Heart right ventricle (tissue), 16 donors: Measurements from ENCODE around the gene PSORS1C1. TPM values are rescaled to one million over a fixed set of nuclear protein-coding genes. Genes with fewer than 3 reads are reported as not detected.

ENCODE experiments used
- ATAC-seq, 8 donors: fragments of 200-7000 bp; cut with Tn5 transposase; one replicate each; pipeline ENCODE4 v1.9.1; 2020; ENCODE audit warnings: mild to moderate bottlenecking in 8 of 8, moderate library complexity in 8 of 8, moderate number of reproducible peaks in 1 of 8
- DNase-seq, 2 donors: peaks; one replicate each; pipeline ENCODE4 v3.0.0-alpha.2; 2020
- H3K27ac ChIP-seq, 10 donors: fragments of 200-600 bp; sonication (generic) in 2 of 10; one replicate each; pipeline versions ENCODE4 v1.5.0 to v1.8.0; 2020 to 2022; ENCODE audit warnings: mild to moderate bottlenecking in 3 of 10
- H3K27me3 ChIP-seq, 7 donors: fragments of 200-600 bp; one replicate each; pipeline ENCODE4 v1.8.0; 2021 to 2022; ENCODE audit warnings: mild to moderate bottlenecking in 2 of 7
- H3K36me3 ChIP-seq, 9 donors: fragments of 200-600 bp; sonication (generic) in 1 of 9; one replicate each; pipeline versions ENCODE4 v1.5.0 to v1.8.0; 2020 to 2022; ENCODE audit warnings: mild to moderate bottlenecking in 2 of 9
- H3K4me1 ChIP-seq, 9 donors: fragments of 200-600 bp; sonication (generic) in 1 of 9; one replicate each; pipeline versions ENCODE4 v1.5.0 to v1.8.0; 2020 to 2022; ENCODE audit warnings: mild to moderate bottlenecking in 4 of 9
- H3K4me3 ChIP-seq, 10 donors: fragments of 200-600 bp; sonication (generic) in 2 of 10; one replicate each; pipeline versions ENCODE4 v1.5.0 to v1.8.0; 2020 to 2022; ENCODE audit warnings: mild to moderate bottlenecking in 7 of 10, moderate library complexity in 2 of 10
- H3K9me3 ChIP-seq, 11 donors: fragments of 200-600 bp in 10 of 11; sonication (generic) in 2 of 11; one replicate each; pipeline versions ENCODE4 v1.5.0 to v1.8.0; 2013 to 2022; ENCODE audit warnings: mild to moderate bottlenecking in 2 of 11, control low read depth in 1 of 11, moderate library complexity in 1 of 11
- CTCF ChIP-seq, 9 donors: fragments of 200-600 bp; sonication (generic) in 2 of 9; IDR thresholded peaks; one replicate each; pipeline versions ENCODE4 v1.5.0 to v1.8.0; 2021 to 2022; ENCODE audit warnings: antibody characterized with exemption in 9 of 9, mild to moderate bottlenecking in 5 of 9, moderate library complexity in 1 of 9
- WGBS, 2 donors: extraction: QIAGEN DNeasy Blood & Tissue Kit; methylation state at CpG; one replicate each; pipeline ENCODE4 v1.1.7; 2013; ENCODE audit warnings: inconsistent platforms in 1 of 2; 5-methylcytosine and 5-hydroxymethylcytosine counted together
- intact Hi-C, 10 donors: fragments of 100-400 bp; cut with DNase I; formaldehyde crosslinking; loops; one replicate each; pipeline versions ENCODE4 v1.11.1 to v1.14.2; 2022
- polyA plus RNA-seq, 2 donors: library from polyadenylated mRNA; stranded (reverse); fragments of 200-250 nt; gene quantifications; one replicate each; pipeline ENCODE4 v1.2.3, GENCODE V29; 2013
- total RNA-seq, 10 donors: library from RNA; stranded (reverse); fragmentation: NEBNext Ultra II Directional in 3 of 10; extraction: Animal tissue kit (Norgen Biotek cat#: 25700) in 3 of 10; gene quantifications; one replicate each; pipeline versions ENCODE4 v1.2.1 to v1.2.4, GENCODE V29; 2021 to 2023
- donor health status: Arrhythmogenic right ventricular cardiomyopathy.
- donor health status: ischemic (EF 13 %, LVEDD 7.1; RV severe dilation, severe dysfunction).
- donor health status: healthy with polysubstance abuse.
- donor health status: DM: no; HTN: yes; CAD: no.
- donor health status: DM: no; HTN: no; CAD: no.
- donor health status: ischemic (EF 25% LVEDD 6.9; RV normal size, moderate dysfunction).
- donor health status: ischemic (EF 25% LVEDD 5.7; RV mildly dilated, moderate dysfunction).
- donor health status: healthy.
- donor health status: DM: yes; HTN: yes; CAD: no.
- donor health status: Ischemic cardiomyopathy.
- donor health status: ischemic (EF 35%, LVEDD 5.7; RV mildly dilated, moderate dysfunction).
- donor health status: nonischemic (EF 11% LVEDD 7.7; RV severe dilation, severe dysfunction).
- donor health status: DM: yes; HTN: yes; CAD: no.
- donor health status: PGD.
- donor health status: ischemic (EF 29% LVEDD 5.4; RV normal size, mild dysfunction).
- donor health status: nonischemic (EF 23%, LVEDD 6.1; RV moderate dilation, normal function).

Gene PSORS1C1
- total and polyA plus RNA-seq, 12 donors = 0.13 to 6.2 (median 3.0) TPM

GRCh38 chr6:31126396-31127175 is 12.0 kb downstream of the PSORS1C1 start:
- Histone ChIP-seq H3K4me1 (peaks cover 18 to 61% (median 47%) of the 10 kb centered on the region in 9 donors), H3K4me3 (no peak overlapping the region), H3K9me3 (no peaks in the 10 kb centered on the region), H3K27ac (peak overlapping the region; percentile 12 to 85 (median 61)), H3K27me3 (no peaks in the 10 kb centered on the region), H3K36me3 (no peaks in the 10 kb centered on the region)
- no peak for DNase-seq
- 51 to 52% methylated on average over 16 of the region's 16 CpGs for WGBS, 2 donors
- no peak for TF ChIP-seq CTCF (IDR thresholded peaks at IDR 0.05)
- peak in 5 of 8 donors; percentile 17 to 45 (median 31) for ATAC-seq
- intact Hi-C loops = no loop called here

- intact Hi-C loops = no loop called here
- Histone ChIP-seq H3K36me3 (no peaks in the 10 kb centered on the region), H3K4me1 (peaks cover 11 to 45% (median 37%) of the 10 kb centered on the region in 9 donors), H3K27me3 (no peaks in the 10 kb centered on the region), H3K4me3 (no peak overlapping the region), H3K9me3 (no peaks in the 10 kb centered on the region), H3K27ac (no peak overlapping the region)
- 3 to 7% methylated on average over 8 of the region's 8 CpGs for WGBS, 2 donors
- TF ChIP-seq CTCF (IDR thresholded peaks at IDR 0.05) = peak; percentile 78 to 90 (median 86)
- ATAC-seq (no peak), DNase-seq (peak; percentile 45 to 49)
Observed at GRCh38 chr6:31128093-31128676, 13.6 kb downstream of the PSORS1C1 start.

- 61 to 69% methylated on average over 4 of the region's 4 CpGs for WGBS, 2 donors
- Histone ChIP-seq H3K4me3 (no peak overlapping the region), H3K36me3 (no peaks in the 10 kb centered on the region), H3K27ac (no peak overlapping the region), H3K9me3 (no peaks in the 10 kb centered on the region), H3K27me3 (no peaks in the 10 kb centered on the region), H3K4me1 (peaks cover 8 to 40% (median 29%) of the 10 kb centered on the region in 9 donors)
- DNase-seq (no peak), ATAC-seq (no peak)
- intact Hi-C loops = no loop called here
- TF ChIP-seq CTCF (IDR thresholded peaks at IDR 0.05) = no peak
Observed at GRCh38 chr6:31129130-31129529, 14.5 kb downstream of the PSORS1C1 start.

- Histone ChIP-seq H3K27ac (no peak overlapping the region), H3K9me3 (no peaks in the 10 kb centered on the region), H3K36me3 (no peaks in the 10 kb centered on the region), H3K4me1 (peaks cover 8 to 24% (median 18%) of the 10 kb centered on the region in 9 donors), H3K4me3 (no peak overlapping the region), H3K27me3 (no peaks in the 10 kb centered on the region)
- DNase-seq (no peak), ATAC-seq (no peak)
- no peak for TF ChIP-seq CTCF (IDR thresholded peaks at IDR 0.05)
- 96 to 97% methylated on average over 3 of the region's 3 CpGs for WGBS, 2 donors
- intact Hi-C loops = loop anchor here in 3 of 10 donors (5.0 to 10.0 kb wide), 2 partner anchors 144 to 237 kb away; partner anchors contain the start of gene HLA-C (in 2 of the 3)
Observed at GRCh38 chr6:31130751-31131150, 16.2 kb downstream of the PSORS1C1 start.
